NB4 (cell line): ENCODE data around the gene CCDC34.

ENCODE experiments used
- POLR2A ChIP-seq: IDR thresholded peaks from 2 replicates; pipeline ENCODE4 v1.6.1; 2011; ENCODE audit warnings: mild to moderate bottlenecking; ENCODE audit not compliant: insufficient read length; ENCODE audit errors: extremely low read depth
- TF ChIP-seq, protein P1 (sequence below): IDR thresholded peaks from one replicate; pipeline ENCODE4 v1.5.1; 2012; ENCODE audit warnings: low read depth, low read length

DNA sequence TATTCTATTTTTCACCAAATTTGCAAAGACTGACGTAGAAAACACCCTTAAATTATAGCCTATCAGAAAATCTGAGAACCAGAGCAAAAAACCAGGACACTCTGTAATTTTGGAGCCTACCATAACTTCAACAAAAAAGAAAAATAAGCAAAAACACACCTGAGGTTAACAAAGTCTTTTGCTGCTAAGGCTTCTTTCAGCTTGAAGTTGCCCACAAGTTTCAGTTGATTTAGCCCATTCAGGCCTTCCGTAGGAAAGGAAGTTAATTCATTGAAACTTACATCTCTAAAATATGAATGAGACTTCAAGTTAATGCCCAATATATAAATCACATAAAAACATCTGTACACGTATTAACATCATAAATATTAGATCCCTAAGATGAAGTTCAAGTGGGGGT is 10.4 kb upstream of the CCDC34 start:
- TF ChIP-seq, protein P1, sequence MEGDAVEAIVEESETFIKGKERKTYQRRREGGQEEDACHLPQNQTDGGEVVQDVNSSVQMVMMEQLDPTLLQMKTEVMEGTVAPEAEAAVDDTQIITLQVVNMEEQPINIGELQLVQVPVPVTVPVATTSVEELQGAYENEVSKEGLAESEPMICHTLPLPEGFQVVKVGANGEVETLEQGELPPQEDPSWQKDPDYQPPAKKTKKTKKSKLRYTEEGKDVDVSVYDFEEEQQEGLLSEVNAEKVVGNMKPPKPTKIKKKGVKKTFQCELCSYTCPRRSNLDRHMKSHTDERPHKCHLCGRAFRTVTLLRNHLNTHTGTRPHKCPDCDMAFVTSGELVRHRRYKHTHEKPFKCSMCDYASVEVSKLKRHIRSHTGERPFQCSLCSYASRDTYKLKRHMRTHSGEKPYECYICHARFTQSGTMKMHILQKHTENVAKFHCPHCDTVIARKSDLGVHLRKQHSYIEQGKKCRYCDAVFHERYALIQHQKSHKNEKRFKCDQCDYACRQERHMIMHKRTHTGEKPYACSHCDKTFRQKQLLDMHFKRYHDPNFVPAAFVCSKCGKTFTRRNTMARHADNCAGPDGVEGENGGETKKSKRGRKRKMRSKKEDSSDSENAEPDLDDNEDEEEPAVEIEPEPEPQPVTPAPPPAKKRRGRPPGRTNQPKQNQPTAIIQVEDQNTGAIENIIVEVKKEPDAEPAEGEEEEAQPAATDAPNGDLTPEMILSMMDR, result no peak
- TF ChIP-seq POLR2A, result no peak
